NB4 (cell line): ENCODE measurements around the gene TRIM54.

Experiments used
- DNase-seq: peaks from one replicate; pipeline ENCODE4 v3.0.0; 2010; ENCODE audit warnings: low read depth
- H3K4me3 ChIP-seq: one replicate; pipeline ENCODE4 v1.5.1; 2011; ENCODE audit warnings: mild to moderate bottlenecking, low read depth, low read length, moderate library complexity
- CTCF ChIP-seq: IDR thresholded peaks from one replicate; pipeline ENCODE4 v1.5.1; 2012; ENCODE audit warnings: low read depth, low read length
- MAX ChIP-seq: IDR thresholded peaks from 2 replicates; pipeline ENCODE4 v1.6.1; 2011; ENCODE audit warnings: low read depth, low read length
- MYC ChIP-seq: IDR thresholded peaks from 2 replicates; pipeline ENCODE4 v1.6.1; 2011; ENCODE audit warnings: low read depth, low read length
- POLR2A ChIP-seq: IDR thresholded peaks from 2 replicates; pipeline ENCODE4 v1.6.1; 2011; ENCODE audit warnings: mild to moderate bottlenecking; ENCODE audit not compliant: insufficient read length; ENCODE audit errors: extremely low read depth

TRIM54 gene

GRCh38 chr2:27308359-27308881, 26.2 kb downstream of the TRIM54 start, which contains the start of gene UCN:
Gene UCN, minus strand, starts transcription at chr2:27308445. Its CDS starts 550 bp downstream, at chr2:27307895.
- no peak for TF ChIP-seq CTCF
- TF ChIP-seq MYC, result no peak
- TF ChIP-seq POLR2A, result no peak
- no peak for TF ChIP-seq MAX
- H3K4me3 ChIP-seq, result no peak within 1 kb of the TSS

GRCh38 chr2:27309651-27310050, 27.4 kb downstream of the TRIM54 start:
- no peak overlapping the region for H3K4me3 ChIP-seq
- TF ChIP-seq POLR2A (no peak), CTCF (no peak), MAX (no peak), MYC (no peak)
- no peak for DNase-seq

More at GRCh38 chr2:27308359-27308881, 26.2 kb downstream of the TRIM54 start, which contains the start of gene UCN:
- no peak for DNase-seq

- no peak for DNase-seq
- no peak overlapping the region for H3K4me3 ChIP-seq
- no peak for TF ChIP-seq POLR2A
- TF ChIP-seq MAX, result no peak
- no peak for TF ChIP-seq MYC
- TF ChIP-seq CTCF, result no peak
Measured at GRCh38 chr2:27312152-27312551, 29.9 kb downstream of the TRIM54 start.

- no peak overlapping the region for H3K4me3 ChIP-seq
- DNase-seq, result no peak
- no peak for TF ChIP-seq CTCF
- TF ChIP-seq MAX, result no peak
- TF ChIP-seq POLR2A, result no peak
- no peak for TF ChIP-seq MYC
Measured at GRCh38 chr2:27313882-27314645, 31.8 kb downstream of the TRIM54 start.

- H3K4me3 ChIP-seq, result no peak overlapping the region
- no peak for DNase-seq
- no peak for TF ChIP-seq POLR2A
- TF ChIP-seq CTCF, result no peak
- no peak for TF ChIP-seq MAX
- no peak for TF ChIP-seq MYC
Measured at GRCh38 chr2:27314709-27315108, 32.5 kb downstream of the TRIM54 start.
